Gastroesophageal sphincter (tissue), 3 donors: ENCODE results near the gene ANO2.

Source experiments
- EP300 ChIP-seq: sonication (generic); formaldehyde crosslinking; IDR thresholded peaks from one replicate; pipeline ENCODE4 v1.6.1; 2017; ENCODE audit warnings: antibody characterized with exemption, mild to moderate bottlenecking
- POLR2A ChIP-seq, 2 donors: fragments of 450-650 bp; IDR thresholded peaks; one replicate each; pipeline ENCODE4 v1.6.1; 2017; ENCODE audit warnings: antibody characterized with exemption in 2 of 2, mild to moderate bottlenecking in 2 of 2, moderate library complexity in 1 of 2
- POLR2AphosphoS5 ChIP-seq: sonication (generic); formaldehyde crosslinking; IDR thresholded peaks from one replicate; pipeline ENCODE4 v1.6.1; 2017; ENCODE audit warnings: antibody characterized with exemption
- TF ChIP-seq, protein P1 (sequence below), 4 experiments: fragments of 200-600 bp in 2 of 4; fragments of 450-650 bp in 2 of 4; sonication (generic) in 1 of 4; IDR thresholded peaks; one replicate each; pipeline ENCODE4 v1.5.1; 2017 to 2019; ENCODE audit warnings: antibody characterized with exemption in 4 of 4, mild to moderate bottlenecking in 2 of 4, moderate library complexity in 2 of 4

DNA sequence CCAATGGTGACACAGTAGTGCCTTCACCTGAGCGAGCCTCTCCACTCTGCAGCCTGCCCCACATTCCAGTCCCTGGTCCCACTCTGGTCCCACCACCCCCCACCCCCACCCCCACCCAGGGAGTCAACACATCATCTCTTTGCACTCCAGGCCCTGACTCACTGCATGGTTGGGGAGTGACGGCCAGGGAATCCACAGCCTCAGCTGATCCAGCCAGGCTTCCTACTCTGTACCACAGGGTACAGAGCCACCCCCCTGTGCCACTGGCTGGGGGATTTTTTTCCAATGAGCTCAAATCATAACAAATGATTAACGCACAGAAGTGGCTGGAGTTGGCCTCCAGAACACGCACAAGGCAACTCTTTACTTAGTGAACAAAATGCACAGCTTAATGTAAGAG, 279.4 kb downstream of the ANO2 start:
- TF ChIP-seq, protein P1, sequence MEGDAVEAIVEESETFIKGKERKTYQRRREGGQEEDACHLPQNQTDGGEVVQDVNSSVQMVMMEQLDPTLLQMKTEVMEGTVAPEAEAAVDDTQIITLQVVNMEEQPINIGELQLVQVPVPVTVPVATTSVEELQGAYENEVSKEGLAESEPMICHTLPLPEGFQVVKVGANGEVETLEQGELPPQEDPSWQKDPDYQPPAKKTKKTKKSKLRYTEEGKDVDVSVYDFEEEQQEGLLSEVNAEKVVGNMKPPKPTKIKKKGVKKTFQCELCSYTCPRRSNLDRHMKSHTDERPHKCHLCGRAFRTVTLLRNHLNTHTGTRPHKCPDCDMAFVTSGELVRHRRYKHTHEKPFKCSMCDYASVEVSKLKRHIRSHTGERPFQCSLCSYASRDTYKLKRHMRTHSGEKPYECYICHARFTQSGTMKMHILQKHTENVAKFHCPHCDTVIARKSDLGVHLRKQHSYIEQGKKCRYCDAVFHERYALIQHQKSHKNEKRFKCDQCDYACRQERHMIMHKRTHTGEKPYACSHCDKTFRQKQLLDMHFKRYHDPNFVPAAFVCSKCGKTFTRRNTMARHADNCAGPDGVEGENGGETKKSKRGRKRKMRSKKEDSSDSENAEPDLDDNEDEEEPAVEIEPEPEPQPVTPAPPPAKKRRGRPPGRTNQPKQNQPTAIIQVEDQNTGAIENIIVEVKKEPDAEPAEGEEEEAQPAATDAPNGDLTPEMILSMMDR (IDR thresholded peaks at IDR 0.05), result no peak
- TF ChIP-seq POLR2AphosphoS5 (no peak), POLR2A (IDR thresholded peaks at IDR 0.05) (no peak), EP300 (no peak)
